ENCODE data around the gene GNAZ.

The GNAZ gene

DNA sequence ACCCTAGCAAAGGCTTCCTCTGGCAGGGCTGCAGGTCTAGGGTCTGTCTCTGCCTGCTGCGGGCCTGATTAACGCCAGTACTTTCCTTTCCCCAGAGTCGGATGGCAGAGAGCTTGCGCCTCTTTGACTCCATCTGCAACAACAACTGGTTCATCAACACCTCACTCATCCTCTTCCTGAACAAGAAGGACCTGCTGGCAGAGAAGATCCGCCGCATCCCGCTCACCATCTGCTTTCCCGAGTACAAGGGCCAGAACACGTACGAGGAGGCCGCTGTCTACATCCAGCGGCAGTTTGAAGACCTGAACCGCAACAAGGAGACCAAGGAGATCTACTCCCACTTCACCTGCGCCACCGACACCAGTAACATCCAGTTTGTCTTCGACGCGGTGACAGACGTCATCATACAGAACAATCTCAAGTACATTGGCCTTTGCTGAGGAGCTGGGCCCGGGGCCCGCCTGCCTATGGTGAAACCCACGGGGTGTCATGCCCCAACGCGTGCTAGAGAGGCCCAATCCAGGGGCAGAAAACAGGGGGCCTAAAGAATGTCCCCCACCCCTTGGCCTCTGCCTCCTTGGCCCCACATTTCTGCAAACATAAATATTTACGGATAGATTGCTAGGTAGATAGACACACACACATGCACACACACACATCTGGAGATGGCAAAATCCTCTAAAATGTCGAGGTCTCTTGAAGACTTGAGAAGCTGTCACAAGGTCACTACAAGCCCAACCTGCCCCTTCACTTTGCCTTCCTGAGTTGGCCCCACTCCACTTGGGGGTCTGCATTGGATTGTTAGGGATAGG, 52.9 kb downstream of the GNAZ start:
- peaks cover 17% of the 10 kb centered on the region for H3K4me1 Mint-ChIP-seq
- H3K27ac Mint-ChIP-seq (ENCODE audit: low read depth), result no peak overlapping the region
- H3K27me3 Mint-ChIP-seq, result peaks cover 8% of the 10 kb centered on the region
- DNase-seq (ENCODE audit: low spot score in 2 of 2) (no peak), ATAC-seq (replicated peaks; ENCODE audit: extremely low read depth, poor library complexity, severe bottlenecking) (no peak)
- no peaks in the 10 kb centered on the region for H3K9me3 Mint-ChIP-seq
- no peak overlapping the region for H3K4me3 Mint-ChIP-seq
- H3K36me3 Mint-ChIP-seq (ENCODE audit: insufficient read depth), result peaks cover 2% of the 10 kb centered on the region

DNA sequence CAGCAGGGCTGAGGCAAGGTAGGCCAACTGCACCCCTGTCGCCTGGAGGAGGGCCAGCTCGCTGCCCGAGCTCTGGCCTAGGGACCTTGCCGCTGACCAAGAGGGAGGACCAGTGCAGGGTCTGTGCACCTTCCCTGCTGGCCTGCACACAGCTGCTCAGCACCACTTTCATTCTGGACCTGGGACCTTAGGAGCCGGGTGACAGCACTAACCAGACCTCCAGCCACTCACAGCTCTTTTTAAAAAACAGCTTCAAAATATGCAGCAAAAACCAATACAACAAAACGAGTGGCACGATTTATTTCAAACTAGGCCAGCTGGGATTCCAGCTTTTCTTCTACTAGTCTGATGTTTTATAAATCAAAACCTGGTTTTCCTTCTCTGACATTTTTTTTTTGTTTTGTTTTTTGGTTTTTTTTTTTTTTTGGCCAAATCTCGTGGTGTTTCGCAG, 53.5 kb downstream of the GNAZ start:
- Mint-ChIP-seq H3K4me1 (peaks cover 17% of the 10 kb centered on the region), H3K9me3 (no peaks in the 10 kb centered on the region), H3K4me3 (no peak overlapping the region), H3K36me3 (ENCODE audit: insufficient read depth) (peaks cover 2% of the 10 kb centered on the region), H3K27ac (ENCODE audit: low read depth) (no peak overlapping the region), H3K27me3 (peaks cover 8% of the 10 kb centered on the region)
- no peak for DNase-seq (ENCODE audit: low spot score in 2 of 2)
- ATAC-seq (replicated peaks; ENCODE audit: extremely low read depth, poor library complexity, severe bottlenecking), result no peak

- no peak for ATAC-seq (replicated peaks; ENCODE audit: extremely low read depth, poor library complexity, severe bottlenecking)
- Mint-ChIP-seq H3K4me1 (peaks cover 8% of the 10 kb centered on the region), H3K4me3 (no peak overlapping the region), H3K9me3 (no peaks in the 10 kb centered on the region), H3K36me3 (ENCODE audit: insufficient read depth) (no peaks in the 10 kb centered on the region), H3K27ac (ENCODE audit: low read depth) (peak overlapping the region; percentile 32), H3K27me3 (peaks cover 8% of the 10 kb centered on the region)
- DNase-seq (ENCODE audit: low spot score in 2 of 2), result no peak
These were observed 54.5 kb downstream of the GNAZ start for GRCh38 chr22:23124611-23125511.

DNA sequence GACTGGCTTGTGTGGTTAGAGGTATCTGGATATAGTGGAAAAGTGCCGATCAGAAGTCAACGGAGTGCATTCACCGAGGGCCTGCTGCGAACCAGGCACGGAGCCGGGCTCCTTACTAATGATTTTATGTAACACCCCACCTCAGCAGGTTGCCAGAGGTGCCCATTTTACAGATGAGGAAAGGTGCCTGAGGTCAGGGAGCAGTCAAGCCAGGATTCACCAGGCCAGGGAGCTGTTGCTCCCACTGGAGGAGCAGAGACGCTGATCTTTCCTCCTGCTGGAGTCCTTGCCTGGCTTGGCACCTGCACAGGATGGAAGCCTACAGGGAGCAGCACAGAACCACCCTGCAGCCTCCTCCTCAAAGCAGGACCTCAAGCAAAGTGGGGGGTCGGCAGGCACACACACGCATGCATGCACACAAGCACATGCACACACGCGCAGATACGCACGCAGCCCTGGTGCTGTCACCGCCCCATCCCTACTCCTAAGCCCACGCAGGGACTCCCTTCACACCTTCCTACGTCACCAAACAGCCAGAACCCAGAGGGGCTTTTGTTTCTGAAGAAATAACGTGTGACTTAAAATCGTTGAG, 55.3 kb downstream of the GNAZ start:
- Mint-ChIP-seq H3K4me3 (no peak overlapping the region), H3K9me3 (no peaks in the 10 kb centered on the region), H3K27me3 (peaks cover 8% of the 10 kb centered on the region), H3K27ac (ENCODE audit: low read depth) (no peak overlapping the region), H3K36me3 (ENCODE audit: insufficient read depth) (no peaks in the 10 kb centered on the region), H3K4me1 (peaks cover 2% of the 10 kb centered on the region)
- ATAC-seq (replicated peaks; ENCODE audit: extremely low read depth, poor library complexity, severe bottlenecking) (no peak), DNase-seq (ENCODE audit: low spot score in 2 of 2) (no peak)

DNA sequence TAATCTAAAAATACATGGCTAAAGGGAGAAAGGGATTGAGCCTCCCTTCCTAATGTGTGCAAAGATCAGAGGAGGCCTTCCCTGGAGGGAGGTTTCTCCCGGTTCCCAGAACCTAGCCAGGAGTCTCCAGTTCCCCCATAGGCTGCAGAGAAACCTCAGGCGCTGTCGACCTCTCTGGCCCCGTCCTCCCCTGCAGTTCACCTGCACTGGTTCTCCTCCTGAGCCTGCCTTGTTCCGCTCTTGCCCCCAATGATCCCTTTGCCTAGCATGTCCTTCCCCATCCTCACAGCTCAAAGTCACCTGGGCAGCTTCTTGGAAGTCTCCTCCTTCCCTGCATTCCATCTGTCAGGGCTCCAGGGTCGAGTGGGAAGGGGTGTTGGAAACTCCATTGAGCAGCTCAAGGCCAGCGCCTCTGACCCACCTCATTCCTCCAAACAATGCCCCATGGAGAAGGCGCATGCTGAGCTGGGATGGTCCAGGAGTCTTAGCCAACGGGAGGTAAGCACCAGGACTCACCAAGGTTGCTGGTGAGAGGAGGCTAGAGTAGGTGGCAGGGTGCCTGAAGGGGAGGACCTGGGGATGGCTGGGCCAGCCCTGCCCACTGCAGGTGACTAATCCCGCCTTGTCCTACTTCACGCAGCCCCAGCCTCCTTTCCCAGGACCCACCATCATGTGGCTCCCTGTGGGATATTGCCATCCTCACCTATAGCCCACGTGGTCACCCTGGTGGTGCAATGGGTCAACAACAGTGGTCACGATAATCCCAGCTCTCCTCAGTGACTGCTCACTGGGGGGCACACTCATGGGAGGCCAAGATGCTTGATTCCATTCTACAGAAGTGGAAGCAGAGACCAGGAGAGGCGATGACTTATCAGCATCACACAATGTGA, 56.1 kb downstream of the GNAZ start:
- peaks cover 8% of the 10 kb centered on the region for H3K27me3 Mint-ChIP-seq
- peak overlapping the region; percentile 39 for H3K27ac Mint-ChIP-seq (ENCODE audit: low read depth)
- no peaks in the 10 kb centered on the region for H3K36me3 Mint-ChIP-seq (ENCODE audit: insufficient read depth)
- ATAC-seq (replicated peaks; ENCODE audit: extremely low read depth, poor library complexity, severe bottlenecking) (no peak), DNase-seq (ENCODE audit: low spot score in 2 of 2) (no peak)
- no peaks in the 10 kb centered on the region for H3K4me1 Mint-ChIP-seq
- no peak overlapping the region for H3K4me3 Mint-ChIP-seq
- H3K9me3 Mint-ChIP-seq, result no peaks in the 10 kb centered on the region

GRCh38 chr22:23127055-23127756, 56.9 kb downstream of the GNAZ start:
- H3K27ac Mint-ChIP-seq (ENCODE audit: low read depth), result no peak overlapping the region
- no peaks in the 10 kb centered on the region for H3K9me3 Mint-ChIP-seq
- no peaks in the 10 kb centered on the region for H3K36me3 Mint-ChIP-seq (ENCODE audit: insufficient read depth)
- H3K4me3 Mint-ChIP-seq, result no peak overlapping the region
- H3K4me1 Mint-ChIP-seq, result no peaks in the 10 kb centered on the region
- ATAC-seq (replicated peaks; ENCODE audit: extremely low read depth, poor library complexity, severe bottlenecking), result no peak
- DNase-seq (ENCODE audit: low spot score in 2 of 2), result no peak
- peaks cover 8% of the 10 kb centered on the region for H3K27me3 Mint-ChIP-seq

GRCh38 chr22:23127788-23128187, 57.5 kb downstream of the GNAZ start:
- DNase-seq (ENCODE audit: low spot score in 2 of 2), result no peak
- Mint-ChIP-seq H3K4me1 (no peaks in the 10 kb centered on the region), H3K9me3 (no peaks in the 10 kb centered on the region), H3K36me3 (ENCODE audit: insufficient read depth) (no peaks in the 10 kb centered on the region), H3K4me3 (no peak overlapping the region), H3K27ac (ENCODE audit: low read depth) (peak overlapping the region; percentile 9), H3K27me3 (peaks cover 7% of the 10 kb centered on the region)
- ATAC-seq (replicated peaks; ENCODE audit: extremely low read depth, poor library complexity, severe bottlenecking), result no peak

DNA sequence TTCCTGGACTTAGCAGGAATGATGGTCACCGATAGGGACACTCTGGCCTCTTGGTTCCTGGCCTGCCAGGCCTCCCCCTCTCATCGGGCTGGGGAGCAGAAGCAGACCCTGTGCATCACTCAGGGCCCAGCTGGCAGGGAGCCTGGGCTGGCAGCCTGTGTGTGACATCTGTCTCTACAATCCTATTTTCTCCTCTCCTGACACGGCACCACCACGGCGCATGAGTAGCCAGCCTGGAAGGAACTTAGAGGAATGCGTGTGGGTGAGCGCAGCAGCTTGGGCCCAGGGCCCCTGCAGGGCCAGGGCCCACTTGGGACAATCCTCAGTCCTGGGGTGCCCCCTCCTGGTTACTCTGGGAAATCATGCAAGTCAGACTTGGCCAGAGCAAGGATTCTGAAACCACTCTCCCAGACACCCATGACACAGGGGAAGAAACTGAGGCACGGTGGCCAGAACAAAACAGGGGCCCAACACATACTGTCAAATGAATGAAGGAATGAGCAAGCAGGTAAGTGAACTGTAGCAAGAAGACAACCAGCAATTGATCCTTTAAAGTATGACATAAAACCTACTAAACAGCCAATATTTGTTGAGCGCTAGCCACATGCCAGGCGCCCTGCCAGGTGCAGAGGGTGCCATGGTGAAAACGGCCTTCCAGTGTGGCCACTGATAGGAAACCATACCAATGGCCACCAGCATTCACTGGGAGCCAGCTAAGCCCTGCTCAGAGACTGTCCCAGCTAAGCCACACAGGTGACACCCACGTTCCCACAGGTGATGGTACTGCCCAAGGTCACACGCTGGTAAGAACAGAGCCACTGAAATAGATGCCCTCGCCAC, 58.2 kb downstream of the GNAZ start:
- Mint-ChIP-seq H3K4me3 (no peak overlapping the region), H3K27ac (ENCODE audit: low read depth) (peak overlapping the region; percentile 9), H3K9me3 (no peaks in the 10 kb centered on the region), H3K27me3 (peaks cover under 1% of the 10 kb centered on the region), H3K4me1 (no peaks in the 10 kb centered on the region), H3K36me3 (ENCODE audit: insufficient read depth) (no peaks in the 10 kb centered on the region)
- DNase-seq (ENCODE audit: low spot score in 2 of 2) (peak; percentile 57 to 67), ATAC-seq (replicated peaks; ENCODE audit: extremely low read depth, poor library complexity, severe bottlenecking) (no peak)

DNA sequence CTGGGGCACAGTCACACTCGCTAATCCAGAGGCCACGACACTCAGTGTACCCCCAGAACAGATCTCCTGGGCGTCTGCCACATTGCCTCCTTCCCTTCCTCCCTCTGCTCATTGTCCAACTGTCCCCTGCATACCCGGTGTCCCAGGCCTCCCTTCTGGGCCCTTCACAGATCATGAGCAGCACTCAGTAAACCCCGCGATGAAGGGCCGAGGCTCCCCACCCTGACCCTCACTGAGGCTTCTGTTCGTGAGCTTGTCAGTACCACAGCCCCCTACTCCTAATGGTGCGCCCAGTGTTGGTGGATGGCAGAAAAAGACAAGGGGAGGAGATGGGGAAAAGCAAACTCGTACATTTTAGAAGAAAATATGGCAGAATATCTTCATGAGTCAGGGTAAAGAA, 58.8 kb downstream of the GNAZ start:
- no peak overlapping the region for H3K4me3 Mint-ChIP-seq
- H3K36me3 Mint-ChIP-seq (ENCODE audit: insufficient read depth), result no peaks in the 10 kb centered on the region
- H3K27me3 Mint-ChIP-seq, result no peaks in the 10 kb centered on the region
- no peak for ATAC-seq (replicated peaks; ENCODE audit: extremely low read depth, poor library complexity, severe bottlenecking)
- H3K27ac Mint-ChIP-seq (ENCODE audit: low read depth), result no peak overlapping the region
- no peaks in the 10 kb centered on the region for H3K4me1 Mint-ChIP-seq
- DNase-seq (ENCODE audit: low spot score in 2 of 2), result no peak
- no peaks in the 10 kb centered on the region for H3K9me3 Mint-ChIP-seq

DNA sequence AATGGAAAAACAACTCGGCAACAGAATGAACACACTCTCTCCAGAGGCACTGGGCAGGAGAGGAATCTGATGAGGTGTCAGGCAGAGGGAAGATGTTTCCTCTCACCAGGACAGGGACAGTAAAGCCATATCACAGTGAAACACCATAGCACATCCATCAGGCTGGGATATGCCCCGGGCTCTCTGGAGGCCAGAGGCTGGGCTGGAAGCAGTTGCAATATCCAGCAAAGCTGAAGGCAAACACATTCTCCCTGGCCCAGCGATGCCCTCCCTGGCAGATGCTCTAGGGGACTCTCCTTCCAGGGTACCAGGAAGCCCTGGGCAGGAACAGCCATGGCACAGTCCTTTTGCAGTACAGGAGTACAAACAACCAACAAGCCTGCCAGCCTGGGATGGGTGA, 60.4 kb downstream of the GNAZ start:
- H3K27ac Mint-ChIP-seq (ENCODE audit: low read depth), result peak overlapping the region; percentile 10
- no peak overlapping the region for H3K4me3 Mint-ChIP-seq
- no peak for ATAC-seq (replicated peaks; ENCODE audit: extremely low read depth, poor library complexity, severe bottlenecking)
- no peaks in the 10 kb centered on the region for H3K36me3 Mint-ChIP-seq (ENCODE audit: insufficient read depth)
- H3K9me3 Mint-ChIP-seq, result no peaks in the 10 kb centered on the region
- no peaks in the 10 kb centered on the region for H3K27me3 Mint-ChIP-seq
- no peaks in the 10 kb centered on the region for H3K4me1 Mint-ChIP-seq
- no peak for DNase-seq (ENCODE audit: low spot score in 2 of 2)

GRCh38 chr22:23131931-23132330, 61.6 kb downstream of the GNAZ start:
- Mint-ChIP-seq H3K27me3 (no peaks in the 10 kb centered on the region), H3K36me3 (ENCODE audit: insufficient read depth) (no peaks in the 10 kb centered on the region), H3K4me3 (no peak overlapping the region), H3K9me3 (no peaks in the 10 kb centered on the region), H3K4me1 (peaks cover 7% of the 10 kb centered on the region), H3K27ac (ENCODE audit: low read depth) (no peak overlapping the region)
- DNase-seq (ENCODE audit: low spot score in 2 of 2) (no peak), ATAC-seq (replicated peaks; ENCODE audit: extremely low read depth, poor library complexity, severe bottlenecking) (no peak)

Data from central memory CD8-positive, alpha-beta T cell (primary cell).